H1 (cell line): Measurements from ENCODE around the gene C6orf120. TPM values are rescaled to one million over a fixed set of nuclear protein-coding genes. Genes with fewer than 3 reads are reported as not detected.

ENCODE experiments used
- BRCA1 ChIP-seq: IDR thresholded peaks from 2 replicates; pipeline ENCODE4 v1.6.1; 2012; ENCODE audit warnings: low read depth, low read length, improper control_type of control experiment
- CHD2 ChIP-seq: IDR thresholded peaks from 2 replicates; pipeline ENCODE4 v1.6.1; 2012; ENCODE audit warnings: low read length, improper control_type of control experiment
- EGR1 ChIP-seq: IDR thresholded peaks from 2 replicates; pipeline ENCODE4 v1.6.1; 2011; ENCODE audit warnings: low read depth, low read length, borderline replicate concordance
- HDAC2 ChIP-seq, 2 experiments: fragments of 300-600 bp in 1 of 2; sonication (generic) in 1 of 2; IDR thresholded peaks; 2 replicates each; pipeline ENCODE4 v1.6.1; 2011 to 2012; ENCODE audit warnings: low read depth in 2 of 2, low read length in 2 of 2, mild to moderate bottlenecking in 2 of 2, moderate library complexity in 2 of 2, borderline replicate concordance in 1 of 2, inconsistent platforms in 1 of 2
- KDM4A ChIP-seq: IDR thresholded peaks from one replicate; pipeline ENCODE4 v1.7.1; 2012; ENCODE audit warnings: low read depth, mild to moderate bottlenecking, moderate library complexity, low read length, inconsistent platforms; ENCODE audit not compliant: severe bottlenecking
- KDM5A ChIP-seq: fragments of 200-600 bp; IDR thresholded peaks from 2 replicates; pipeline ENCODE4 v1.7.1; 2012; ENCODE audit warnings: mild to moderate bottlenecking, low read length, inconsistent platforms, mixed read lengths
- PHF8 ChIP-seq: fragments of 200-600 bp; sonication (generic); conservative IDR thresholded peaks from 2 replicates; pipeline ENCODE4 v1.7.1; 2012; ENCODE audit warnings: low read depth, mild to moderate bottlenecking, inconsistent platforms, low read length, moderate library complexity
- POLR2A ChIP-seq, 2 experiments: IDR thresholded peaks; 1 replicate in 1 of 2; 2 replicates in 1 of 2; pipeline ENCODE4 v1.6.1; 2011; ENCODE audit warnings: low read depth in 2 of 2, low read length in 2 of 2, mild to moderate bottlenecking in 2 of 2; ENCODE audit errors: control extremely low read depth in 1 of 2
- POLR2AphosphoS5 ChIP-seq: IDR thresholded peaks from 2 replicates; pipeline ENCODE4 v1.6.1; 2011; ENCODE audit warnings: low read depth, low read length
- RNF2 ChIP-seq: fragments of 200-900, 300-1000 bp; sonication (generic); IDR thresholded peaks from 2 replicates; pipeline ENCODE4 v1.7.1; 2016; ENCODE audit warnings: borderline replicate concordance, low read depth, mild to moderate bottlenecking, antibody characterized with exemption, low read length; ENCODE audit not compliant: poor library complexity, severe bottlenecking; ENCODE audit errors: missing control alignments
- RXRA ChIP-seq: IDR thresholded peaks from 2 replicates; pipeline ENCODE4 v1.6.1; 2011; ENCODE audit warnings: low read depth, mild to moderate bottlenecking, low read length, moderate library complexity; ENCODE audit not compliant: insufficient read depth
- SIN3A ChIP-seq, 2 experiments: IDR thresholded peaks in 1 of 2; conservative IDR thresholded peaks in 1 of 2; 2 replicates each; pipeline ENCODE4 v1.6.1; 2011 to 2012; ENCODE audit warnings: low read length in 2 of 2, improper control_type of control experiment in 1 of 2, low read depth in 1 of 2, mild to moderate bottlenecking in 1 of 2
- SIX5 ChIP-seq: IDR thresholded peaks from 2 replicates; pipeline ENCODE4 v1.6.1; 2011; ENCODE audit warnings: mild to moderate bottlenecking, low read depth, low read length
- SP1 ChIP-seq: IDR thresholded peaks from 2 replicates; pipeline ENCODE4 v1.6.1; 2011; ENCODE audit warnings: low read depth, low read length
- TAF7 ChIP-seq: optimal IDR thresholded peaks from 2 replicates; pipeline ENCODE3; 2011; ENCODE audit warnings: low read depth, mild to moderate bottlenecking, inconsistent platforms, low read length, moderate library complexity, borderline replicate concordance
- TEAD4 ChIP-seq: IDR thresholded peaks from 2 replicates; pipeline ENCODE4 v1.6.1; 2012; ENCODE audit warnings: low read depth, low read length, inconsistent platforms, mixed read lengths
- YY1 ChIP-seq: IDR thresholded peaks from 2 replicates; pipeline ENCODE4 v1.6.1; 2011; ENCODE audit warnings: low read depth, mild to moderate bottlenecking, low read length
- polyA plus RNA-seq, 7 experiments: library from polyadenylated mRNA; depleted of rRNA in 3 of 7; stranded (reverse) in 5 of 7; unstranded in 2 of 7; fragments of >200 nt in 5 of 7; fragments of 200-250 nt in 2 of 7; gene quantifications; 1 replicate in 5 of 7; 2 replicates in 1 of 7; 4 replicates in 1 of 7; pipeline versions ENCODE4 v1.2.1 to v1.2.3, GENCODE V29; 2011 to 2013; ENCODE audit warnings: missing spikeins in 2 of 7, mixed read lengths in 2 of 7
- total RNA-seq: library from RNA; stranded (reverse); fragmentation: NEBNext Ultra II Directional; extraction: Animal tissue kit (Norgen Biotek cat#: 25700); gene quantifications from 2 replicates; pipeline ENCODE4 v1.2.1, GENCODE V29; 2021
- TF ChIP-seq, protein P1 (sequence below), 3 experiments: IDR thresholded peaks; 1 replicate in 2 of 3; 2 replicates in 1 of 3; pipeline versions ENCODE4 v1.5.1 to v1.6.1; 2011; ENCODE audit warnings: low read length in 3 of 3, mild to moderate bottlenecking in 3 of 3, inconsistent platforms in 2 of 3, low read depth in 1 of 3, moderate library complexity in 1 of 3; ENCODE audit not compliant: insufficient read depth in 1 of 3; ENCODE audit errors: control extremely low read depth in 1 of 3
- TF ChIP-seq, protein P2 (sequence below): IDR thresholded peaks from 2 replicates; pipeline ENCODE4 v1.6.1; 2012; ENCODE audit warnings: inconsistent platforms
- TF ChIP-seq, protein P3 (sequence below): IDR thresholded peaks from 2 replicates; pipeline ENCODE4 v1.6.1; 2011; ENCODE audit warnings: low read depth, mild to moderate bottlenecking, low read length; ENCODE audit not compliant: insufficient read depth

The C6orf120 gene
- total and polyA plus RNA-seq, 2 of the 8 experiments (the other 6 are each of a cell fraction or from before 2014, with no cell fraction given) = 16.2 to 30.6 TPM

- TF ChIP-seq, protein P1, sequence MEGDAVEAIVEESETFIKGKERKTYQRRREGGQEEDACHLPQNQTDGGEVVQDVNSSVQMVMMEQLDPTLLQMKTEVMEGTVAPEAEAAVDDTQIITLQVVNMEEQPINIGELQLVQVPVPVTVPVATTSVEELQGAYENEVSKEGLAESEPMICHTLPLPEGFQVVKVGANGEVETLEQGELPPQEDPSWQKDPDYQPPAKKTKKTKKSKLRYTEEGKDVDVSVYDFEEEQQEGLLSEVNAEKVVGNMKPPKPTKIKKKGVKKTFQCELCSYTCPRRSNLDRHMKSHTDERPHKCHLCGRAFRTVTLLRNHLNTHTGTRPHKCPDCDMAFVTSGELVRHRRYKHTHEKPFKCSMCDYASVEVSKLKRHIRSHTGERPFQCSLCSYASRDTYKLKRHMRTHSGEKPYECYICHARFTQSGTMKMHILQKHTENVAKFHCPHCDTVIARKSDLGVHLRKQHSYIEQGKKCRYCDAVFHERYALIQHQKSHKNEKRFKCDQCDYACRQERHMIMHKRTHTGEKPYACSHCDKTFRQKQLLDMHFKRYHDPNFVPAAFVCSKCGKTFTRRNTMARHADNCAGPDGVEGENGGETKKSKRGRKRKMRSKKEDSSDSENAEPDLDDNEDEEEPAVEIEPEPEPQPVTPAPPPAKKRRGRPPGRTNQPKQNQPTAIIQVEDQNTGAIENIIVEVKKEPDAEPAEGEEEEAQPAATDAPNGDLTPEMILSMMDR (IDR thresholded peaks at IDR 0.05; ENCODE audit: control extremely low read depth in 1 of 3, insufficient read depth in 1 of 3, low read depth in 1 of 3, low read length in 3 of 3) = peak; percentile 1 to 6 (median 3); a peak in 2 of 4 replicates
- peak; percentile 78; the same call in 1 of the 2 replicates for TF ChIP-seq EGR1
- TF ChIP-seq RXRA = no peak
- peak; percentile 83; the same call in 1 of the 2 replicates for TF ChIP-seq YY1
- TF ChIP-seq POLR2A (IDR thresholded peaks at IDR 0.05; ENCODE audit: control extremely low read depth in 1 of 2, low read depth in 2 of 2, low read length in 2 of 2) = peak; percentile 94 to 96
- TF ChIP-seq BRCA1 = peak; percentile 63
- TF ChIP-seq POLR2AphosphoS5 = peak; percentile 87
- peak; percentile 38 to 95; a peak in 2 of 4 replicates for TF ChIP-seq SIN3A (conservative IDR thresholded peaks at IDR 0.05 in 1 of 2, IDR thresholded peaks at IDR 0.05 in 1 of 2; ENCODE audit: low read depth in 1 of 2, low read length in 2 of 2)
- TF ChIP-seq KDM4A = peak; percentile 100
- TF ChIP-seq HDAC2 (IDR thresholded peaks at IDR 0.05; ENCODE audit: borderline replicate concordance in 1 of 2, low read depth in 2 of 2, low read length in 2 of 2) = peak in 1 of 2 experiments; percentile 56; a peak in 1 of 4 replicates
- TF ChIP-seq PHF8 = peak; percentile 96
- TF ChIP-seq, protein P2, sequence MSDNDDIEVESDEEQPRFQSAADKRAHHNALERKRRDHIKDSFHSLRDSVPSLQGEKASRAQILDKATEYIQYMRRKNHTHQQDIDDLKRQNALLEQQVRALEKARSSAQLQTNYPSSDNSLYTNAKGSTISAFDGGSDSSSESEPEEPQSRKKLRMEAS = peak; percentile 90
- no peak for TF ChIP-seq TEAD4
- TF ChIP-seq CHD2 = peak; percentile 86
- peak; percentile 77 for TF ChIP-seq KDM5A
- peak; percentile 84 for TF ChIP-seq TAF7
- TF ChIP-seq SIX5 = no peak
- TF ChIP-seq, protein P3, sequence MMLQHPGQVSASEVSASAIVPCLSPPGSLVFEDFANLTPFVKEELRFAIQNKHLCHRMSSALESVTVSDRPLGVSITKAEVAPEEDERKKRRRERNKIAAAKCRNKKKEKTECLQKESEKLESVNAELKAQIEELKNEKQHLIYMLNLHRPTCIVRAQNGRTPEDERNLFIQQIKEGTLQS = peak; percentile 88
- no peak for TF ChIP-seq SP1
- no peak for TF ChIP-seq RNF2
Observed at GRCh38 chr6:169751242-169752073, 49.5 kb downstream of the C6orf120 start, which contains the start of the genes DYNLT2 and ERMARD (continued).
